OCI-LY3 (cell line): ENCODE measurements around the gene PACRG.

Experiments used
- EZH2phosphoT487 ChIP-seq: fragments of 200-600 bp; shearing (Covaris generic); IDR thresholded peaks from 2 replicates; pipeline ENCODE4 v1.6.1; 2018; ENCODE audit warnings: antibody characterized with exemption, mixed run types, low read depth
- TF ChIP-seq, protein P1 (sequence below): fragments of 200-600, 300-600 bp; sonication (generic); IDR thresholded peaks from 2 replicates; pipeline ENCODE4 v1.5.1; 2014; ENCODE audit warnings: antibody characterized with exemption, low read length, low read depth

DNA sequence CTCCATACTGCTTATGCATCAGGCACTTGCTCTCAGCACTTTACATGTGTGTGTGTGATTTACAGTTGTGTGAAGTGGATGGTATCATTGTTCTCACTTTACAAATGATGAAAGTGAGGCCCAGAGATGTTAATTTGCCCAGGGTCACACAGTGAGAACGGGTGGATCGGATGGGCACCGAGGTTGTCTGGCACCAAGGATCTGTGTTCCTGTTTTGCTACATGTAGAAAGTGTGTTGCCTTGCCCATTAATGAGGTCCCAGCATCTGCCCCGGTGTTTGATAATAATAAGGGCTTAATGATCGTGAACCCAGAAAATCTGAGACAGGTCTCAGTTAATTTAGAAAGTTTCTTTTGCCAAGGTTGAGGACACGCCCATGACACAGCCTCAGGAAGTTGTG, 470.6 kb downstream of the PACRG start:
- TF ChIP-seq, protein P1, sequence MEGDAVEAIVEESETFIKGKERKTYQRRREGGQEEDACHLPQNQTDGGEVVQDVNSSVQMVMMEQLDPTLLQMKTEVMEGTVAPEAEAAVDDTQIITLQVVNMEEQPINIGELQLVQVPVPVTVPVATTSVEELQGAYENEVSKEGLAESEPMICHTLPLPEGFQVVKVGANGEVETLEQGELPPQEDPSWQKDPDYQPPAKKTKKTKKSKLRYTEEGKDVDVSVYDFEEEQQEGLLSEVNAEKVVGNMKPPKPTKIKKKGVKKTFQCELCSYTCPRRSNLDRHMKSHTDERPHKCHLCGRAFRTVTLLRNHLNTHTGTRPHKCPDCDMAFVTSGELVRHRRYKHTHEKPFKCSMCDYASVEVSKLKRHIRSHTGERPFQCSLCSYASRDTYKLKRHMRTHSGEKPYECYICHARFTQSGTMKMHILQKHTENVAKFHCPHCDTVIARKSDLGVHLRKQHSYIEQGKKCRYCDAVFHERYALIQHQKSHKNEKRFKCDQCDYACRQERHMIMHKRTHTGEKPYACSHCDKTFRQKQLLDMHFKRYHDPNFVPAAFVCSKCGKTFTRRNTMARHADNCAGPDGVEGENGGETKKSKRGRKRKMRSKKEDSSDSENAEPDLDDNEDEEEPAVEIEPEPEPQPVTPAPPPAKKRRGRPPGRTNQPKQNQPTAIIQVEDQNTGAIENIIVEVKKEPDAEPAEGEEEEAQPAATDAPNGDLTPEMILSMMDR, result no peak
- no peak for TF ChIP-seq EZH2phosphoT487
